ENCODE data around the gene PALLD.

Gene PALLD

DNA sequence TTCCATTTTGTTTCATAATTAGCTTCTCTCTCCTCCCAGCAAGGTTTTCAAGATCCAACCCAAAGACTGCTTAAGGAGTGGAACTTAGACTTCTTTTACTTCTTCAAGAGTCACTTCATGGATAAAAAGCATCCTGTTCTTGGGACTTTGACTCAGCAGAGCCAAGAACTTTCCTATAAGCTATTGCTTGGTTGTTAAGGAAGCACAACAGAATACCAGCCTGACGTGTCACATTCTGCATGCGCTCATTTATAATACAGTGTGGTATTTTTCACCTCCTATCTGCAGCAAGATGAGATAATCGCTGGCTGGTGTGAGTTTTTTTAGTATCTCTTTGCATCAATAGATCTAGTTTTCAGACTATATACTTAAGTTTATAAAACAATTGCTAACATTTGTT lies 152.1 kb downstream of the PALLD start:
- DNase-seq = no peak

DNA sequence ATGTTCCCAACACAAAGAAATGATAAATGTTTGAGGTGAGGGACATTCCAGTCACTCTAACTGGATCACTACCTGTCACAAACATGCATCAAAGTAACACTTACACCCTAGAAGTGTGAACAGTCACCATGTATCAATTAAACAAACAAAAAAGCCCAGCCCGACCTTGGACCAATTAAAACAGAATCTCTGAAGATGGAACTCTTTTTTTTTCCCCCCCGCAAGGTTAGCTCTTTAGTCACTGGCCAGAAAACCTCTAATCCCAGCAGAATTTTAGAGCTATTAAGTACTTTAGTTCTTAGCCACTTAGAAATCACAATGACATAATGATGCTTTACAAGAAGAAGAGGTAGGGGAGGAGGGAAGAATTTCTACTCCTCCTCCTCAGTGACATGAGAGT lies 154.5 kb downstream of the PALLD start:
- no peak for DNase-seq

DNA sequence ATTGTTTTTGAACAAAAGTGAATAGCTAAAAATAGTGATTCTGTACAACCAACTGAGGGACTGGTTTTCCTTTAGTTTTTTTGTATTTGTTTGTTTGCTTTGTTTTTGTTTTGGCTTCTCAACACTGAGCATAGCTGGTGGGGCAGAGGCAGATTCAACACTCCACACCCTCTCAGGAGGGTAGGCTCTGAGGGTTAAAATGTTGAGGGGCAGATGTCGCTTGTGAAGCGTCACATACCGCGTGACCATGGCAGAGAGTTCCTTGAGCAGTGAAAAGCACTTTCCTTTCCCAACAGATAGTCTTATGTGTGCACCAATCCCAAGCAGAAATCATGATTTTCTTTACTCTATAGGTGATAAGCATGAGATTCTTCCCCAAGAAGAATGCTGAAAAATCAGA lies 155.0 kb downstream of the PALLD start:
- no peak for DNase-seq

DNA sequence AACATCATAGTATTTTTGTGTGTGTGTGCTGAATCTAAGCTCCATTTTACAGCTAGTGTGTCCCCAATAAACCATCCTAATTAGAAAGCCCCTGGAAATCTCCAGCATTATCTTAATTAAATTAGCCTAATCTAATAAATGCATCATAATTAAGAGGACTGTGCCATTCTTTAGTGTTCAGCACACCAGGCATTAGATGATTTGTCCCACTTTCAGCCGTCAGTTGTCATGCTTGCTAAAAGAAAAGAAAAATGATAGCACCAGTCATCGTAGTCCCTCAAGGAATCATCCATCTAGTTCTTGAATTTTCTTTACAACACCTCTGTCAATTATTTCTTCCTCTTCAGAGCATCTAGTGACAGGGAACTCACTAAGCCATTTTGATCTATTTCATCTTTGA lies 155.9 kb downstream of the PALLD start:
- no peak for DNase-seq

DNA sequence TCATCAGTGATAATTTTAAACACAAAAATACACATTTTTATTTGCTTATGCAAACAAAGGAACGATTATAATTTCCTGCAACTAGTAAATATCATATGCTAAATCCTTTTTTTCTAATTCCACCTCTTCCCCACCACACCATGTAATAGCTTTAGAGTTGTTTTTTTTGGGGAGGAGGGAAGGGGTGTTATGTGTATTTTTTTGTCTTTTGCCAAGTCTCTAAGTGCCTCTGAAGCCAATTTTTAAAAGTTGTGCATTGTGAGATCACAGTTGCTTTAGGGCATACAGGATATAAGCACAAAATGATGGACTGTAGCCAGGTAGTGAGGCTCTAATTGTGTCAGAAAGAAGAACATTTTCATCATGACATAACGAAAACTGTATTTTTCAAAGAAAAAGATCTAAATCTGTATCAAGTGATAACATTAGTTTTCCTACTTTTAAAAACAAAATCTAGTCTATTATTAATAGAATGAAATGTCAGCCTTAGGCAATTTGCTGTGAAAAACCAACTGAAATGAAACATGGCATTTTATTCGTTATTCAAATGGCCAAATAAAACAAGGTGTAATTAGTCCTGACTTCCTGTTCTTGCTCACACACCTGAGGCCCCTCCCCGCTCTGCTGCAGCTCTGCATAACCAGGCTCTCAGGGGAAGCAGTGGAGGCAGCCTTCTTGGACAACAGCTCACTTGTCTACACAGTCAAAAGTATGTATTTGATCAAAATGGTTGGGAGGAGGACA lies 157.4 kb downstream of the PALLD start:
- DNase-seq = no peak

DNA sequence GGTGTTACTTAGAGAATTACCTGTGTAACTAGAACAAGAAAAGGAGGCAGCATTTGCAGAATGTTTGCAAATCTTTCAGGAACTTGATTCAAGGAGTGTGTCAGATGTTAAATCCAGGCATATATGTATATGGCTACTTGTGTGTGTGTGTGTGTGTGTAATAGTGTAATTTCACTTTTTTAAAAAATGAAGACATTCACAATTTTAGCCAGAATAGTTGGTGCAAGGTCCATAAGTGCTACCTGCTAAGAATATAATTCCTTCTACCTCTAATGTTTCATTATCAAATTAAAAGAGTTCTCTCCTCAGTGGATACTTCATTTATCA lies 158.0 kb downstream of the PALLD start:
- no peak for DNase-seq

DNA sequence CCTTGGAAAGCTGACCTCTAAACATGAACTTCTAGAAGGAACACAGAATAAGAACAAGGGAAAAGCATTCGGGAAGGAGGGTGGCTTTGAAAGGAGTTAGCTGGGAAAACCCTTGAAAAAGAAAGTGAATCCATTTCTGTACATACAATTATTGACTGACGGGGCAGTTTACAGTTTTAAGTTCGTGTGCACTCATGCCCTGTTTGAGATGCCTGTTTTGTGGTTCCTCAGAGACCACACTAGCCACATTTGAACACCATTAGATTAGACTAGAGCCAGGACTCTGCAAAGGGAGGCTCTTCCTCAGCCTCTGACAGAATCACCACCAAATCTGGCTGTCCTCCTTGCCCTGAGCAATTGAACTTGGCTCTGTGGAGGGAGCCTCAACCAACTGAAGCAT lies 158.3 kb downstream of the PALLD start:
- no peak for DNase-seq

DNA sequence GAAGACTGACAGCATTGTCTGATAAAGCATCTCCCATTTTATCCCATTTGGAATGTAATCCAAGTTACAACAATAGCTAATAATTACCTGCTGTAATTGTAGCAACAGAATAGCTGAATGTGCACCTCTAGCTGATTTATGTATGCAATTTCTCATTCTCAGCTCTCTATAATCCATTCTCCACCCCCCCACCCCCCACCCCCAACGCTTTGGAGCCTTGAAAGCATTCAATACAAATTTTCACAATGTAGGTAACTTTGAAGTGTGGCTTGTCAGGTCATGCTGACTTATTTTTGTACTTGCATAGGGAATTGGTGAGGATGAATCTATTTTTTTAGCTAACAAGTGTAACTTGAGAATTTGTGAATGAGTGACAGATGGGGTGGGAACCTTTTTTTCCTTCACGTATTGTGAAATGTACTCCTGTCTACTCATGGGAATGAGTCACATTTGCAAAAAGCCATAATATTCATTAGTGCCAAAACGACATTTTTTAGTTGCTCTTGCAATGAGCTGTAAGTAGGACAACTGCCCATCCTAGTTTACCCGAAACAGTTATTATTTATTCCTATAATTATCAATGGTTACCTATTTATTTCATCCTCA lies 159.3 kb downstream of the PALLD start:
- no peak for DNase-seq

DNA sequence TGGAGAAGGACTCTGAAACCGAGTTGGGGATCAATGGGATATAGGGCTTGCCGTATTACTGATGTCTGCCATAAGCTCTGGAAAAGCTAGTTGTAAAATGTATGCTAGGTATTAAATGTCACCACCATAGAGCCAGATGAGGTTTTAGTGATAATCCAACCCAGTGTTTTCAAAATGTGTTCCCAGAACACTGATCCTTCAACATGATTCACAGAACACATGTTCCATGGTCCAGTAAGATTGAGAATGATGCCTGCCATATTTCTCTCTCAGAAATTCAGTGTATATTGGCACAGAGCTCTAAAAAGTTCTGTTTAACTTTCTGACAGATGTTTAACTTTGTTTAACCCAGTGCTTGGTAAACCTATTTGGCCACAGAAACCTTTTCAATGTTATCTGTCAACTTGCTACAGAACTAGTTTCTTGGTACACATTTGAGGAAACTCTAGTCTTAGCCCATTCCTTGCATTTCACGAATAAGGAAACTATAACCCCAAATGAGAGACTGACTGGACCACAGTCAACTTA lies 160.2 kb downstream of the PALLD start:
- DNase-seq = no peak

DNA sequence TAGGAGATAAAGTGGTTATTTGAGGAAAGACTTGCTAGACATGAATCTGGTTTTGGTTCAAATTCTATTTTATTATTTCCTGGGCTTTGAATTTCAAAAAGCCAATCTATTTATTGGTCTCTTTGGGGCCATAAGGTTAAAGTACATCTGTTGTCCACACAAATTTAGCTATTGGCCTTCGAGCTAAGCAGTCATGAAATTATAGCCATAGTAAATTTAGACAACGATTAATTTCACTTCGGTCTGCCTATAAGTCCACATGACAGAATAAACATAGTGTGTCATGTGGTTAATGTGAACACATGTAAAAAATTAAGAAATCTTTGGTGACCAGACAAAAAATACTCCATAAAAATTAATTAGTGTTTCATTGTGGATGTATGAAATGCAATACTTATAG lies 161.9 kb downstream of the PALLD start:
- no peak for DNase-seq

DNA sequence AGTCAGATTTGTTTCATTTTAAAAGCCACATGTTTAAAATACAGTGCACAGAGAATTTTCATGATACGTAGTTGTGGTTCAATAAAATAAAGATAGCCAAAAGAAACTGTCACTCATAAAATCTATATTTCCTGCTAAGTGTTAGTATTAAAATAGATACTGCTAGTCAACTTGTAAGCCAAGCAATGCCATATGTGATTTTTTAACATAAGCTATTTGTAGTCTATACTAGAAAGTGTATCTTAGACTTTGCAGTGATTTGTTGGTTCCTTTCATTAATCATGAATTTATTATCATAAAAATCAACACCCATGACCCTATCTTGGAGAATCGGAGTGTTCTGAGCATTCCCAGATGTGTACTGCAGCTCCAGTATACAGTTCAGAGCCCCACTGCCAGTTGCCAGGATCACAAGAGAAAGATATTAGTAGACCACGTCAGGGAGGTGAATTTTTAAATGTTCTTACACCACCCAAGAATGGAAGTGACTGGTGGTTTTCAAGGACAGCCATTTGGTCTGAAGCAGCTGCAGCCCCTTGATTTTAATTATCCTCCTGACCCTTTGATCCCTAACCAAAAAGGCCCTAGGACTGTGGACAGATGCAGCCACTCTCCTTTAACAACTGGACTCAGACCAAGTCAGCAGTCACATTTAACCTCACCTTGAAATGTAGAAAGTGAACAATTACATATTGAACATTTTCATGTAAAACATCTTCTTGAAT lies 163.1 kb downstream of the PALLD start:
- DNase-seq = no peak

DNA sequence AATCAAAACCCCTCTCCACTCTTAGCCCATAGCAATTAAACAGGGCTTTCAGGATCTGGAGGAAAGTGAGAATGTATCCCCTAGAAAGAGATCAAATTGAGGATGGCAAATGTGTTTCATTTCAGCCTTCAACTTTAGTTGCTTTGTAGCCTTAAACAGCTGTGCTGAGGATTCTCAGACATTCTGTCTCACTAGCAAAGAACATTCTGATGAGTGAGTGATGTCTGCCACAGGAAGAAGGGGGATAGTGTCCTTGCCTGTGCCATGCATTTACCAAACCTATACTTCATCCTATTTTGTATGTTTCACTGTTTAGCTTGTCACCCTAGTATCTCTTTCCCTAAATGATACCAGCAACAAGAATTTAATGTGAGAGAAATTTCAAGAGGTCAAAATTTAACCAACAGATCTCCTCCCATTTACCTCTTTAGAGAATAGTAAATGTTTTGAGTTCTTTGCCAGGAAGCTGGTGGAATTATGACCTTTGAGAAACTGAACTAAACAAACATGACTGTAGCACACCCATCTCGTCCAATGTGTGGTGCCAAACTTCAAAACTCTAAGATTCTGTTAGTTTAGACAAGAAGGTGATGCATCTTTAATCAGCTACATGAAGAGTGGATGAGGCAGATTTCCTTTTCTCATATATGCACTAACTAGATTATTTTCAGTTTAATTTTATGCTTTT lies 165.6 kb downstream of the PALLD start:
- no peak for DNase-seq

DNA sequence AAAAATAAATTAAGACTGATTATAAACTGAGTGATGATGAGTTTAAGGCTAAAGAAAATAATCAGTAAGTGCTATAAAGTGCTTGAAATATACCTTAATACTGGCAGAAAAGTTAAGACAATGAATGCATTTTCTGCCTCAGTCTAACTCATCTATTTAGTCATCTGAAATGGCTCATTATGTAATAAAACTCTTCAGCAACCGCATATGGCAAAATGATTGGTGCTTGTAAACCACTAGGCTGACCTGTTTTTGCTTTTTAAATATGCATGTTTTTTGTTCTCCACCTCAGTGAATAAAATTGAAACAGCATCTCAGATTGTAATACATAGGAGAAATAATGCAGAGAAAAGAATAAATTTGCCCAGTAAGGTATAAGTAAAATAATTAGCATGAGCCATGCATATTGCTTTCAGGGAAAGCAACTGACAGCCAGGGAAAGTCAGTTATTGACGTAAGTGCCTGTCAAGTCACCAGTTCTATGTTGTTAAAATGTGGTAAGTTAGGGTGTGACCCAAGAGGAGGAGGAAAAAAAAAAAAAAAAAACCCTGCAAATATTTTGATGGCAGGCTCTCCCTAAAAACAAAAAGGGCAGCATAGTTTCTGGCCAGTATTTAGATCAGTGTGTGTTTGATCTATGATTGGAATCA lies 167.5 kb downstream of the PALLD start:
- no peak for DNase-seq

DNA sequence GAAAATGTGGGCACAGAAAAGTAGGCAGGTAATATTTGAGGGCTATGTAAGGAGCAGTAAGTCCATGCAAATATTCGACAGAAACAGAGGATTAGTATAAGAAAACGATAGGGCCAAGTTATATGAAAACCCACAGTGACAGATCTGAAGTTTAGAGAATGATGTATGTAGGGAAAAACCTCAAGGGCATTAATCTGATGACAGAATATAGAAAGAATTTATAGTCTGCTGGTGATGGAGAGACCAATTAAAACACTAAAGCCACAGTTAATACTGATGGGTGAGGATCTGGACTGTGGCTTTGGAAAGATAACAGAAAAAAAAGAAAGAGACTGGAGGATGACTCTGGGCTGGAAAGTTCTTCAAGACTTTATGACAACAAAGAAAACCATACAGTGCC lies 169.7 kb downstream of the PALLD start:
- DNase-seq = no peak

DNA sequence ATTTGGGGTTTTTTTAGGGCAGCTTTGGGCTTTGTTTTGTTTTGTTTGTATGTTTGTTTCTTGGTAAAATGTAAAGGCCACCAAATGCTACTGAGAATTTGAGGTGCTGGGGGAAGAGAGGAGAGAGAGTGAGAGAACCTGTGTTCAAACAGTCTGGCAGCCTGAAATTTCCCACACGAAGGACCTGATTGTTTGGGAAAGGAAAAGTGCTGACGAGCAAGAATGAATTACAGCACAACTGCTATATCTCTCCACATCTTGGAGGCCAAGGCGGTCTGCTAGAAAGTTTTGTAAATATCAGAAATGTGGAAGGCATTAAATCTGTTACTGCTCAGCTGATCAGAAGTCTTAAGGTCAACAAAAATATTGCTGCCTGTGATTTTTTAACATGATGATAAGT lies 170.5 kb downstream of the PALLD start:
- DNase-seq = no peak

DNA sequence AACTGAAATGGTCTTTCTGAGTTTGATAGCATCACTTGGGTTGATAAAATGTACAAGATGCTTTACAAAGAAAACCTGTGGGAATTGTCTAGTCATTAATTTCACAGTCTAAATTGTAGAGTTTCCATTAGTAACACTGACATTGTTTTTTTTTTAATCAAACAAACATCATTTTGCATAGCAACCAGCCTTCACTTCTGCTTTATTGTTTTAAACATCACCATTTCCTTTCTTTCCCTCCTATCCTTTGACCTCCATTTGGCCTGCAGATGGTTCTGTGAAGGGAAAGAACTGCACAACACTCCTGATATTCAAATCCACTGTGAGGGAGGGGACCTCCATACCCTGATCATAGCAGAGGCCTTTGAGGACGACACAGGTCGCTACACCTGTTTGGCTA lies 171.1 kb downstream of the PALLD start:
- no peak for DNase-seq

DNA sequence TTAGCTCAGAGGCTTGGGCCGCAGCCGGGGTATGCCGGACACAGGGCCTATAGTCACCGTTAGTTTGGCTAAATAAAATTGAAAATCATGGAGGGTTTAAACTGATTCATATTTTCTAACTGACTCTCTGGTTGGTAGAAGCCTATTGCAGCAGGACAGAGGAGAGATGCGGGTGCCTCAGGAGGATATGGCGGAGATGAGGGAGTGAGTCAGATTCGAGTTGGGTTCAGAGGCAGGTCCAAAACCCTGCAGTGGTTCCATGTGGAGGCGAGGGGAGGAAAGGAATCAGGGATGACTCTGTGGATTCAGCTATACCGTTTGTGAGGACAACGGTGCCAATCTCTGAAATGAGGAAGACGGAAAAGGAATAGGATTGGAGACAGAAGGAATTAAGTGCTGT lies 176.6 kb downstream of the PALLD start:
- DNase-seq = no peak

DNA sequence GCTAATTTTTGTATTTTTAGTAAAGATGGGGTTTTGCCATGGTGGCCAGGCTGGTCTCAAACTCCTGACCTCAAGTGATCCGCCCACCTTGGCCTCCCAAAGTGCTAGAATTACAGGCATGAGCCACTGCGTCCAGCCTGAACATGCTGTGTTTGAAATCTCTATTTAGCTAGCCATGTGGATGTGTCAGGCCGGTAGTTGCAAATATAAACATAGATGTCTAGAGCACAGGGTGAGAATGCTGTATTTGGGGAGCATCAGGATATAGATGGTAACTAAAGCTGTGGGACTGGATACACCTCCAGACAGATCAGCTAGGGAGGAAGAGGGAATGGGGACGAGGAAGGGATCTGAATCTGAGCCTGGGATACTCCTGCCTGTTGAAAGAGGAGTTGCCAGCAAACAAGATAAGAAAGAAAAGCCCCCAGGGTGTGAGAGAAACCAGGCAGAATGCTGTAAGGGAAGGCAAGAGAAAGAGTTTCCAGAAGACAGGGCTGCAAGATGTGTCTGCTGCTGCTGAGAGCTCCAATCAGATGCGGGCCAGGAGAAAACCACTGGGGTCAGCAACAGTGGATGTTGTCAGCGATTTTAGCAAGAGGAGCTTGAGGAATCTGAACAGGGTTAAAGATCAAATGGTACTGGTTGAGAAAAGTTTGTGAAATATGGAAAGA lies 177.4 kb downstream of the PALLD start:
- DNase-seq = no peak

DNA sequence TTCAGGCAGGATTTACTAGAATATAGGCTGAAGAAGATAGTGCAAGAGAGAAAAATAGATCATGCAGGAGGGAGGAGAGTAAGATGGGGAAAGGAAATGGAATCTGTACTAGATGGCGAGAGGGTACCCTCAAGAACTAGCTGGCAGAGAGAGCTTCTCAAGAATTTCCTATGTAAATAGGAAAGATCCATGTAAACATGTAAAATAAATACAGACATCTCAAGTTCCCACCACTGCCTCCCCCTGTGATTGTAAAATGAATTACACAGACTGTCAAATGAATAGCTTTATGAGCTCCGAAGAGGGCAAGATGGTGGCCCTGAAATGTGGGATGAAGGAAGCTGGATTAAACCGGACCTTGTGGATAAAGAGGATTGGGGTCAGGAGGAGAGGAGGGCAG lies 178.0 kb downstream of the PALLD start:
- no peak for DNase-seq

DNA sequence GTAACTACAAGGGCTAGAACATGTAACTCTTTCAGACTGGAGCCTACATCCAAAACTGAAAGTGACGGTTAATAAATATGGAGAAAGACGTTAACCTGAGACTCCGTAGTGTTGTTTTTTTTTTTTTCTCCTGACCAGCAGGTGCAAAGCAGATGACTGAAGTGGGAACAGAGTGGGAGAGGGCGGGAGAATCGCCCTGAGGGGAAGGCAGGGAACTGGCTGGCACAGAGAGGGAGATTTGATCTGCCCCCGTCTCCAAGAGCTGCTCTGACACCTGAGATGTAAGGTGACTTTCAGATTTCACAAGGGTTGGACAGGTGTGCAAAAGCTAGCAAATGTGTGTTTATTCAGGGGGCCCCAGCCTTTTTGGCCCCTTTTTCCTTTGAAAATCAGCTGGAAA lies 180.2 kb downstream of the PALLD start:
- no peak for DNase-seq

DNA sequence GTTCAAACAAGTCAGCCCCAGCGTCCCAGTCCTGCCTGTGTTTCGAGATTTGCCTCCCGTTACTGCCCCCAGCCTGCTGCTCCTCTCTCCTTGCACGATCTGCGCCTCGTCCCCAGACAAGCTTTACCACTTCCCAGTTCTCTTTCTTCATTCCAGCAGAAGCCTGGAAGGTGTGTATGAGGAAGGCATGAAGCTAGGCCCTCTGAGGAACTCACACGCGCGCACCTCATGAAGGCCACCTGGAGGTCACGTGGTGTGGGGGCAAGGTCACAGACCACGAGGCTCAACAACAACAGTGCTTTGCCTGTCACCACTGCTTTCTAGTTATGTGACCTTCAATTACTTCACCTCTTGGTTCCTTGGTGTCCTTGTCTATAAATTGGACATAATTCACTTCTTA lies 181.0 kb downstream of the PALLD start:
- no peak for DNase-seq

DNA sequence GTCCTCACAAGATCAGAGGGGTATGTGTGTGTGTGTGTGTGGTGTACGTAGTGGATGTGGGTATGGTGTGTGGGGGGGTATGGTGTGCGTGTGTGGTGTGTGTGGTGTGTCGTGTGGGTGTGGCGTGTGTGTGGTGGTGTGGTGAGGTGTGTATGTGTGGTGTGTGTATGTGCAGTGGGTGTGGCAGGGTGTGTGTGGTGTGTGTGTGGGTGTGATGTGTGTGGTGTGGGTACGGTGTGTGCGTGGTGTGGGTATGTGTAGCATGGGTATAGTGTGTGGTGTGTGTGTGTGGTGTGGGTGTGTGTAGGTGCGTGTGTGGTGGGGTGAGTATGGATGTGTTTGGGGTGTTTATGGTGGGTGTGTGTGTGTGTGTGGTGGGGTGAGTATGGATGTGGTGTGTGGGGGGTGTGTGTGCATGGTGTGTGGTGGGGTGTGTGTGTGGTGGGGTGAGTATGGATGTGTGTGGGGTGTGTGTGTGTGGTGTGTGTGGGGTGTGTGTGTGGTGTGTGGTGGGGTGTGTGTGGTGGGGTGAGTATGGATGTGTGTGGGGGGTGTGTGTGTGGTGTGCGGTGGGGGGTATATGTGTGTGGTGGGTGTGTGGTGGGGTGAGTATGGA lies 182.0 kb downstream of the PALLD start:
- no peak for DNase-seq

Data from activated CD8-positive, alpha-beta memory T cell treated with anti-CD3 and anti-CD28 coated beads, Interleukin-2, amount 50 U/mL, for 4 hours (primary cell).